Nephron (organoid): Measurements from ENCODE around the gene TMEM238.

Experiments
- H3K27ac Mint-ChIP-seq, 3 experiments: 2 replicates each; pipeline ENCODE4 v1.8.0; 2020; ENCODE audit warnings: mixed read lengths in 3 of 3, mild to moderate bottlenecking in 2 of 3, moderate library complexity in 1 of 3
- H3K27me3 Mint-ChIP-seq: 2 replicates; pipeline ENCODE4 v1.8.0; 2021; ENCODE audit warnings: low read depth, mild to moderate bottlenecking, moderate library complexity, mixed read lengths
- H3K36me3 Mint-ChIP-seq: 2 replicates; pipeline ENCODE4 v1.8.0; 2020; ENCODE audit warnings: low read depth, mixed read lengths
- H3K4me1 Mint-ChIP-seq: 2 replicates; pipeline ENCODE4 v1.8.0; 2020; ENCODE audit warnings: mixed read lengths
- H3K4me3 Mint-ChIP-seq, 3 experiments: 2 replicates each; pipeline ENCODE4 v1.8.0; 2020; ENCODE audit warnings: mild to moderate bottlenecking in 3 of 3, mixed read lengths in 3 of 3, moderate library complexity in 2 of 3
- H3K9me3 Mint-ChIP-seq: 2 replicates; pipeline ENCODE4 v1.8.0; 2020; ENCODE audit warnings: mixed read lengths
- CTCF ChIP-seq, 3 experiments: fragments of 200-600 bp; sonication (generic); IDR thresholded peaks; one replicate each; pipeline ENCODE4 v1.5.0; 2021; ENCODE audit warnings: antibody characterized with exemption in 3 of 3; ENCODE audit not compliant: unreplicated experiment in 3 of 3

TMEM238 gene

GRCh38 chr19:55355213-55355821, 28.8 kb downstream of the TMEM238 start:
- peak overlapping the region; percentile 41 to 48 (median 41) for H3K4me3 Mint-ChIP-seq
- TF ChIP-seq CTCF (IDR thresholded peaks at IDR 0.05; ENCODE audit: unreplicated experiment in 3 of 3), result no peak
- peak overlapping the region in 2 of 3 experiments; percentile 44 to 57 for H3K27ac Mint-ChIP-seq
- no peaks in the 10 kb centered on the region for H3K36me3 Mint-ChIP-seq
- no peaks in the 10 kb centered on the region for H3K9me3 Mint-ChIP-seq
- H3K4me1 Mint-ChIP-seq, result peaks cover 4% of the 10 kb centered on the region
- H3K27me3 Mint-ChIP-seq, result peaks cover 78% of the 10 kb centered on the region

DNA sequence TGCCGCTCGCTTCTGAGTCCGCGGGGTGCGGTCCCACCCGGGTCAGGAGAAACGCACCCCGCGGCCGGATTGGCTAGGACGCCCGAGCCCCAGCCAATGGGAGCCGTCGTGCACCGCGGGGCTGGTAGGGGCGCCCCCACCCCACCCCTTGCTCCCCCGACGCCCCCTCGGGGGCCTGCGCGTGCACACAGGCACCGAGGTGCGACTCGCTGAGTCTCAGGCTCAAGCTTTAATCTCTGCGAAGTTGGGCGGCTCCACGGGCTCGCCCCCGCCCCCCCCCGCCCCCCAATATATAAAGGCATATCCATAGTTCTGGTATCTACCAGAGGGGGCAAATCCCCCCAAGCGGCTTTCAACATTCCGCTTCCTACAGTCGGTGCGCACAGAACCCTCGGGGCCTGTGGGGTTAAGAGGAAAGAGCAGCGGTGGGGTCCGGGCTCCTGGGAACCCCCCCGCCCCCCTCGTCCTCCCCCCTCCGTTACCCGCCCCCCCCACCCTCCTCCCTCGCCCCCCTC, 29.3 kb downstream of the TMEM238 start, which contains the start of gene COX6B2:
COX6B2 (minus strand) TSS at position 22 of the 515 bp plus-strand sequence. CDS start 198 bp downstream, outside the sequence.
- H3K27ac Mint-ChIP-seq, result peak within 1 kb of the TSS in 2 of 3 experiments; percentile 44 to 57
- H3K9me3 Mint-ChIP-seq, result no peaks in the 10 kb centered on the region
- no peak for TF ChIP-seq CTCF (IDR thresholded peaks at IDR 0.05; ENCODE audit: unreplicated experiment in 3 of 3)

DNA sequence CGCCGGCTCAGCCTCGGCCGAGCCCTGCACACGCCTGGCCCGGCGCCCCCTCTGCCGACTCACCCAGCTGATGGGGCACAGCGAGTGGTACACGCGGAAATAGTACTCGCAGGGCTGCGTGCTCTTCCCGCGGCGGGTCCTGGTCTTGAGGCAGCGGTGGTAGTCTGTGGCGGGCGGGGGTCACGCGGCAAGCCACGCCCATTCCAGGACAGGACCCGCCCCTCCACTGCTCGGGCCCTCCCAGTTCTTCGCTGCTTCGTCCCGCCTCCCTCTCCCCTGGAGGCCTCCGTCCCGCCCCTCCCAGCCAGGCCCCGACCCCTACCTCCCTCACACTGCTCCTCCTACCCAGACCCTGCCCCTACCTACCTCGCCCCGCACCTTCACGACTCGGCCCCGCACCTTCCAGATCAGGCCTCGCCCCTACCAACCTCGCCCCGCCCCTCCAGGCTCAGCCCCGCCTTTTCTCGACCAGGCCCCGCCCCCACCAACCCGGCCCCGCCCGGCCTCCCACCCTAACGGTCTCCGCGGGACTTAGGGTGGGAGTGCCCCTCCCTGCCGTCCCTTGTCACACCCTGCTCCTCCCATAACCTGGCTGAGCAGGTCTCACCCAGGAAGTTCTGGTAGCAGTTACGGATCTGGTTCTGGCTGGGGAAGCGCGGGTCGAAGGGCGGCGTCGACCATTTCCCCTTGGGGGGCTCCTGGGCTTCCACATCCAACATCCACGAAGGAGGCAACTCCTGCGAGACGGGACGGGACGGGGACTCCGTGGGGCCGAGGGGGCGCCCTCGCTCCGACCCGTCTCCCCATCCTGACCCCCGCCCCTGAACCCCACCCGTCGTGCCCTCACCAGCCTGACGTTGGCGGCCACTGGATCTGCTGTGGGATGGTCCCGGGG, 30.0 kb downstream of the TMEM238 start:
- H3K36me3 Mint-ChIP-seq, result no peaks in the 10 kb centered on the region
- H3K27ac Mint-ChIP-seq, result no peak overlapping the region
- peaks cover 73% of the 10 kb centered on the region for H3K27me3 Mint-ChIP-seq

More for the DNA sequence above, 29.3 kb downstream of the TMEM238 start, which contains the start of gene COX6B2:
- Mint-ChIP-seq H3K27me3 (peaks cover 78% of the 10 kb centered on the region), H3K4me3 (peak within 1 kb of the TSS; percentile 74 to 81 (median 79)), H3K36me3 (no peaks in the 10 kb centered on the region), H3K4me1 (peaks cover 4% of the 10 kb centered on the region)

GRCh38 chr19:55353356-55353802, 30.7 kb downstream of the TMEM238 start:
- Mint-ChIP-seq H3K27me3 (peaks cover 73% of the 10 kb centered on the region), H3K36me3 (no peaks in the 10 kb centered on the region)

More for the DNA sequence above, 30.0 kb downstream of the TMEM238 start:
- peak overlapping the region; percentile 74 to 81 (median 79) for H3K4me3 Mint-ChIP-seq
- no peak for TF ChIP-seq CTCF (IDR thresholded peaks at IDR 0.05; ENCODE audit: unreplicated experiment in 3 of 3)
- peaks cover 4% of the 10 kb centered on the region for H3K4me1 Mint-ChIP-seq
- H3K9me3 Mint-ChIP-seq, result no peaks in the 10 kb centered on the region

More at GRCh38 chr19:55353356-55353802, 30.7 kb downstream of the TMEM238 start:
- Mint-ChIP-seq H3K9me3 (no peaks in the 10 kb centered on the region), H3K27ac (no peak overlapping the region), H3K4me3 (peak overlapping the region; percentile 67 to 81 (median 79)), H3K4me1 (peaks cover 11% of the 10 kb centered on the region)
- TF ChIP-seq CTCF (IDR thresholded peaks at IDR 0.05; ENCODE audit: unreplicated experiment in 3 of 3), result no peak
